Hematopoietic multipotent progenitor cell (in vitro differentiated cells): ENCODE measurements around the gene MAN2B1. TPM values are rescaled to one million over a fixed set of nuclear protein-coding genes. Genes with fewer than 3 reads are reported as not detected.
"Not testable (repeated sequence)": the region's sequence is repeated elsewhere in the genome, so short reads cannot be mapped to it uniquely, and the experiment has no call there.

ENCODE experiments used
- DNase-seq, 3 donors: peaks; one replicate each; pipeline ENCODE4 v3.0.0-alpha.2; 2011 to 2015; ENCODE audit warnings: low read depth in 2 of 3, low spot score in 2 of 3
- total RNA-seq: library from RNA; depleted of rRNA; stranded (reverse); fragments of >200 nt; gene quantifications from one replicate; pipeline ENCODE4 v1.2.3, GENCODE V29; 2012

The MAN2B1 gene
- 128 TPM for total RNA-seq

DNA sequence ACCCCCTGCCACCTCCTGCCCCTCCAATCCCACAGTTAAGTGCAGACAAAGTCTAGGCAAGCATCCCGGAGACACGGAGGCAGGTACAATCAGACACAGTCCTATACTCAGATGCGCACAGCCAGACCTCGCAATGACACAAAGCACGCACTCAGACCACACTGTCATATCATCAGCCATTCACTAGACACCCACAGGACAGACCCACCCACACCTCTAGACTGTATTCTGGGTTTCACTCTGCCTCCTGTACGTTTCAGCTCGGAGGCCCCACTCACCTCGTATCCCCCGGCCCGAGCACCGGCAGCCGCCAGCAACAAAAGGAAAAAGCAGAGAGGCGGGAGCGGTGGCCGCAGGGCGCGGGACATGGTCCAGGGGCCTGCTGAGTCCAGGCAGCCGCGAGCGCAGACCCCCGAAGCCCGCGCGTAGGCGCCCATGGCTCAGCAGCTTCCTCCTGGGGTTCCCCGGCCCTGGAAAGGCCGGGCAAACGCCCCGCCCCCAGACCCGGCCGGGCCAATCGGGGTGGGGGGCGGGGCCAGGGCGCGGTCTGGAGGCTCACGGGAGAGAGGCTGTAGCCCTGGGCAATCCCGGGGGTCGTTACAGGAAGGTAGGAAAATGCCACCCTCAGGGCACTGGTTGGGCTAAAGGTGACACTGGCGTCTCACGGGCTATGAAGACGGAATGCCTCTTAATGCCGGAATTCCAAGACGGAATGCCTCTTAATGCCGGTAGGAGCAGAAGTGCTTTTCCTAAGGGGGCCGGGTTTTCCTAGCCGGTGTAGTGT, at the start of gene MAN2B1, which contains the start of gene WDR83:
Gene MAN2B1 (minus strand): TSS at position 478 of the 784 bp plus-strand sequence. CDS start 41 bp downstream, at position 437.
Gene WDR83 (plus strand): TSS at position 543 of the 784 bp plus-strand sequence. CDS start 2,984 bp downstream, outside the sequence.
- peak; percentile 70 to 83 (median 83) for DNase-seq

DNA sequence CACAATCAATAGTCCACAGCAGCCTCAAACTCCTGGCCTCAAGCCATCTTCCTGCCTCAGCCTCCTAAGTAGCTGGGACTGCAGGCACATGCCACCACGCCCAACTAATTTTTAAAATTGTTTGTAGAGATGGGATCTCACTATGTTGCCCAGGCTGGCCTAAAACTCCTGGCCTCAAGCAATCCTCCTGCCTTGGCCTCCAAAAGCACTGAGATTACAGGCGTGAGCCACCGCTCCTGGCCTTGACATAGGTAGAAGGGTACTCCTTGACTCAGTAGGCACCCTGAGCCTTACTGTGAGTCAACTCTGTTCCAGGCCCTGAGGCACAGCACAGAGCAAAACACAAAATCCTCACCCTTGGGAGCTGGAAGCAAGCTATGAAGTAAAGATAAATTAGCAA, 49.4 kb upstream of the MAN2B1 start:
- DNase-seq, result no peak

DNA sequence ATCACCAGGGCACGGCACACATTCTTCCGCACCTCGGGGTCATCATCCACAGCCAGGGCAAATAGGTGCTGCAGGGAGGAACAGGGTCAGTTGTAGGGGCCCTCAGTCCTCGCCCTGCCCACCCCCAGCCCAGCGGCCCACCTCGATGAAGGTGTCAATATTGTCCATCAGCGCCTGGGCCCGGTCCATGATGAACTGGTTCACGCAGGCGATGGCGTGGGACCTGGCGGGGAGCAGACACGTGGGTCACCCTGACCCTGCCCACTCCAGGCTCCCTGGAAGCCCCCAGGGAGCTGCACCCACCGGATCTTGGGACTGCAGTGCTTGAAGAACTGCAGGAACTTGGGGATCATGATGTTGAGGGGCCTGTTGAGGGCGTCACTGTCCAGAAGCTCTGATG, 48.6 kb upstream of the MAN2B1 start:
- no peak for DNase-seq

DNA sequence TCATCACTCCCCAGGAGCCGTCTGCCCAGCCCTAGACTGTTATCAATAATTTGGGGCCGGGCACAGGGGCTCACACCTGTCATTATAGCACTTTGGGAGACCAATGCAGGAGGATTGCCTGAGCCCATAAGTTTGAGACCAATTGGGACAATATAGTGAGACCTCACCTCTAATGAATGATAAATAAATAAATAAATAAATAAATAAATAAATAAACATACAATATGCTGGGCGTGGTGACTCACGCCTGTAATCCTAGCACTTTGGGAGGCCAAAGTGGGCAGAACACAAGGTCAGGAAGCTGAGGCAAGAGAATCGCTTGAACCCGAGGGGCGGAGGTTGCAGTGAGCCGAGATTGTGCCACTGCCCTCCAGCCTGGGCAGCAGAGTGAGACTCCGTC, 46.8 kb upstream of the MAN2B1 start:
- DNase-seq, result not testable (repeated sequence)

DNA sequence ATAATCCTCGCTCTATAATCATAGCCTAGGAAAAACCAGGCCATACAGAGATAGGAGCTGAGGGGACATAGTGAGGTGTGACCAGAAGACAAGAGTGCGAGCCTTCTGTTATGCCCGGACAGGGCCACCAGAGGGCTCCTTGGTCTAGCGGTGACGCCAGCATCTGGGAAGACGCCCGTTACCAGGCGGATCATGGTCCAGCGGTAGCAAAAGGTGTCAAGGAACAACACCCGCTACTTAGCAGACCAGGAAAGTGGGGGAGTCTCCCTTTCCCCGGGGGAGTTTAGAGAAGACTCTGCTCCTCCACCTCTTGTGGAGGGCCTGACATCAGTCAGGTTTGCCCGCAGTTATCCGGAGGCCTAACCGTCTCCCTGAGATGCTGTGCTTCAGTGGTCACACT, 45.5 kb upstream of the MAN2B1 start:
- DNase-seq, result not testable (repeated sequence)

DNA sequence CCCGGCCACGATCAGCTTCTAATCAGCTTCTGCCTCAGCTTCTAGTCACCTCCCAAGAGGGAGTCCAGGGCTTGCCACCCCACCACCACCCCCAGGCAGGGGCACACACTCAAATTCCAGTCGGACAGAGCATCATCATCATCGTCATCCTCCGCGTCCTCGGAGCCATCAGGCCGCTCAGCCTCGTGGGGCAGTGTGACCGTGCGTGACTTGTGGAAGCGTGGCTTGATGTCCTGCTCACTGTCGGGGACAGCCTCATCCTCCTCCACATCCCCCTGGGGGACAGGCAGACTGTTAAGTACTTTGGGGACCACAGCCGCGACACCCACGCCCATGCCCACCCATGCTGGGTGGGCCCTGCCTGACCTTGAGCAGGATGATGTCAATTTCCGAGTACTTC, 44.6 kb upstream of the MAN2B1 start:
- DNase-seq, result no peak

DNA sequence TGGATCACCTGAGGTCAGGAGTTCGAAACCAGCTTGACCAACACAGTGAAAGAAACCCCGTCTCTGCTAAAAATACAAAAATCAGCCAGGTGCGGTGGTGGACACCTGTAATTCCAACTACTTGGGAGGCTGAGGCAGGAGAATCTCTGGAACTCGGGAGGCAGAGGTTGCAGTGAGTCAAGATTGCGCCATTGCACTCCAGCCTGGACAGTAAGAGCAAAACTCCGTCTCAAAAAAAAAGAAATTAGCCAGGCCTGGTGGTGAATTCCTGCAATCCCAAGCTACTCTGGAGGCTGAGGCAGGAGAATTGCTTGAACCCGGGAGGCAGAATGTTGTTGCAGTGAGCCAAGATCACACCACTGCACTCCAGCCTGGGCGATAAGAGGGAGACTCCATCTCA, 42.1 kb upstream of the MAN2B1 start:
- DNase-seq, result no peak

DNA sequence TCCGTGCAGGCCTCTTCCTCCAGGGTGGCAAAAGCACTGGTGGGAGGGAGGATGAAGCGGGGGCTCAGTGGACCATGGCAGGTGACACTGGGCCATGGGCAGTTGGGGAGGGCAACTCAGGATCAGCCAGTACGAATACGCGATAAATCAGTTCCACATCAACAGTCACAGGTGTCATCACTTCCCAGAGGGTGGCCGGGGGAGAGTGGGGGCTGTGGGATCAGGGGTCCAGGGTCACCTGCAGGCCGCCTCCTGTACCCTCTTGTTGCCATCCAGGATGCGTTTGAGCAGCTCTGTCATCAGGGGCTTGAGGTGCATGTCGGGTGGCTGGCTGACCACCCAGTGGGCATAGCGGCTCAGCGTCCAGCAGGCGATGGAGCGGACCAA, 39.8 kb upstream of the MAN2B1 start:
- no peak for DNase-seq

DNA sequence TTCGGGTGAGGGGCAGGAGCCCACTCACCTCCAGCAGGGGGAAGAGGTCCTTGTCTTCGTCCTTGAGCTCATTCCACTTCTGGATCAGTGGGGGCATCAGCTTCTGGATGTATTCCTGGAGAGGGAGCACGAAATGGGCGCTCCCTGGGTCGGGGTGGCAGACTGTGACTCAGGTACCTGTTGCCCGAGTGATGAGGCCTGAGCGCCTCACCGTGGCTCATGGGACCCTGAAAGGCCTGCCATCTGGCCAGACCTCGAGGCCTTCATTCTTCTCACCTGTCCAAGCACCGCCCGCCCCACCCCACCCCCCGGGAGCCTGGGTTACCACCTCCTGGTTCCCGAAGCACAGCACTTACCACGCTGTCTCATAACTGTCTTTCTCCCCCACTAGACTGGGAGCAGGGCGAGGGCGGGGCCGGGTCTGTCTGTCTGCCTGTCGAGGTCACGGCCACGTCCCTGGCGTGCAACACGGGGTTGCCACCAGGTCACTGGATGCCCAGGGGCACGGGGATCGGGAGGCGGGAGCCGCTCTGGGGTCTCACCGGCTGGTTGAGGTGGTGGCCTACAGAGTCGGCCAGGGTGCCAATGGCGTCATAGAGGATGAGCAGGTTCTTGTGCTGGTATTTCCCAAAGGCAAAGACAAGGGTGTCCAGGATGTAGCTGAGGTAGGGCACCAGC, 39.3 kb upstream of the MAN2B1 start:
- no peak for DNase-seq

DNA sequence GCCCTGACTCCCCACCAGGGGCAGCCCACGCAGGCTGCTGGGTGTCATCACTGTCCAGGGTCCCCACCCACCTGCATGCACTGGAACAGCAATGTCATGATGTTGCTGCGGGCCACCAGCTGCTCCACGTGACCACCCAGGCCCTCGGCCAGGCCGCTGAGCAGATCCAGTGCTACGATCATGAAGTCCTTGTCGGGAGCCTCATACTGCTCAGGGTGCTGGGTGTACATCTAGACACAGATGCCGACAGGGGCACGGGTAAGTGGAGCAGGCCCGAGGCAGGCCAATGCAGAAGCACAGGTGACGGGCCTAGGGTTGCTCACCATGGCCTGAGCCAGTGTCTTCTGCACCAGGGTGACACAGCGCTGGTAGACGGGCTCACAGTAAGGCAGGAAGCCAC, 38.6 kb upstream of the MAN2B1 start:
- DNase-seq, result no peak

DNA sequence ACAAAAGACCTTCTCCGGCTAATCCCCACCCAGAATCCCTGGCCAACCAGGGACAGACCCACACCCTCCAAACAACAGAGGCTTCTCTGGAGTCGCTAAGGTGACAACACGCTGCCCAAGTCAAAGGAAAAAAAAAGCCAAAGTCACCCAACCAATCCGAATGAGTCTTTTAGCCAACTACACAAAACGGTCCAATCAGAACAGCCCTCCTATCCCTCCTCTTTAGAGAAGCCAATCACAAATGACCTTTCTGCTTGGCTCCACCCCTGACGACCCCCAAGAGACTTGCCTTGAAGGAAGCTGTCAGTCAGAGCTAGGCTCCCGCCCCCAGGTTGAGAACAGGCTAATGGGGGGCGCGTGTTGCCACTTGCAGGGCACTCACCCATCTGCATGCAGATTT, 36.5 kb upstream of the MAN2B1 start:
- DNase-seq, result peak in 2 of 3 donors; percentile 79 to 82

DNA sequence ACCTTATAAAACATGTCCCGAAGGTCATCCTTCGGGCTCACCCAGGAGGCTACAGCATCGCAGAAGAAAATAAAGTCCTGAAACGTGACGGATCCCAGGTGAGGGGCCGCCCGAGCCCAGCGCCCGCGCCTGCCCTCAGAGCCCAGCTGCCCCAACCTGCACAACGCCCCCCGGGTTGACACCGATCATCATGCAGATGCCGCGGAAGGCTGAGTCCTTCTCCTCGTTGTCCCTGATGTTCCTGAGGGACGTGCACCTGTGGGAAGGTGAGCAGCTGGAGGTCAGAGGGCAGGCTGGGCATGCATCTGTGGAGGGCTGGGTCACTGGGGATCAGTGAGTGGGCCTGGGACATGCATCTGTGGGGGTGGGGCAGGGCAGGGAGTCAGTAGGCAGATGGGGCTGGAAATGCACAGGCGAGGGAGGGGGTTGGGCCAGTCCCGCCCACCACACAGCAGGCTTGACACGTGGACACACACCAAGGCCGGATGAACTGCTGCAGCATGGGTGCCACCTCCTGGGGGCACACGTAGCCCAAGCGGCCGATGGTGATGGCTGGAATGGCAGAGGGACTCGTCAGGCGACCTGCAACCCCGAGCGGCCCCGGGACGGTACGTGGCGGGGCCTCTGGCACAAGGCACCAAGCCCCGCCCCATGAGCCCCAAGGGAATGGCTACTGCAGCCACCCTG, 35.2 kb upstream of the MAN2B1 start:
- DNase-seq, result no peak

DNA sequence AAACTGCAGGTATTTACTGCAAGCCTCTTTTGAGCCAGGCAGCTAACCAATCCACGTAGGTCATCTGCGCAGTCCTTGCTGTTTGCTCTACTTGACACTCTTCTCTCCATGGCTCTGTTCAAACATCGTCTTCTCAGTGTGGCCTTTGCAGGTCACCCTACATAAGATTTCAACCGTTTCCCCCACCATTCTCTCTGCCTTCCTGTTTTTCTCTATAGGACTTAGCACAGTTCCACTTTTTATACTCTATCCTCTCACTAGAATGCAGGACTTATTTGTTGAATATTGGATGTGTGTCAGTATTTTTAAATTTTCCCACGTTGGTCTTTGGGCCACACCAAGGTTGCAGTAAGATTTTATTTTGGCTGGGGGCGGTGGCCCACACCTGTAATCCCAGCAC, 31.6 kb upstream of the MAN2B1 start:
- no peak for DNase-seq

DNA sequence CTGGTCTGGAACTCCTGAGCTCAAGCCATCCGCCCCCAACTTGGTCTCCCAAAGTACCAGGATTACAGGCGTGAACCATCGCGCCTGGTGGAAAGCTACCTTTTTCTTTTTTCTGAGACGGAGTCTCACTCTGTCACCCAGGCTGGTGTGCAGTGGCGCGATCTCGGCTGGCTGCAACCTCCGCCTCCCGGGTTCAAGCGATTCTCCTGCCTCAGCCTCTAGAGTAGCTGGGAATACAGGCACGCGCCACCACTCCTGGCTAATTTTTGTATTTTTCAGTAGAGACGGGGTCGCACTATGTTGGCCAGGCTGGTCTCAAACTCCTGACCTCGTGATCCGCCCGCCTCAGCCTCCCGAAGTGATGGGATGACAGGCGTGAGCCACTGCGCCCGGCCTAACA, 30.9 kb upstream of the MAN2B1 start:
- not testable (repeated sequence) for DNase-seq

DNA sequence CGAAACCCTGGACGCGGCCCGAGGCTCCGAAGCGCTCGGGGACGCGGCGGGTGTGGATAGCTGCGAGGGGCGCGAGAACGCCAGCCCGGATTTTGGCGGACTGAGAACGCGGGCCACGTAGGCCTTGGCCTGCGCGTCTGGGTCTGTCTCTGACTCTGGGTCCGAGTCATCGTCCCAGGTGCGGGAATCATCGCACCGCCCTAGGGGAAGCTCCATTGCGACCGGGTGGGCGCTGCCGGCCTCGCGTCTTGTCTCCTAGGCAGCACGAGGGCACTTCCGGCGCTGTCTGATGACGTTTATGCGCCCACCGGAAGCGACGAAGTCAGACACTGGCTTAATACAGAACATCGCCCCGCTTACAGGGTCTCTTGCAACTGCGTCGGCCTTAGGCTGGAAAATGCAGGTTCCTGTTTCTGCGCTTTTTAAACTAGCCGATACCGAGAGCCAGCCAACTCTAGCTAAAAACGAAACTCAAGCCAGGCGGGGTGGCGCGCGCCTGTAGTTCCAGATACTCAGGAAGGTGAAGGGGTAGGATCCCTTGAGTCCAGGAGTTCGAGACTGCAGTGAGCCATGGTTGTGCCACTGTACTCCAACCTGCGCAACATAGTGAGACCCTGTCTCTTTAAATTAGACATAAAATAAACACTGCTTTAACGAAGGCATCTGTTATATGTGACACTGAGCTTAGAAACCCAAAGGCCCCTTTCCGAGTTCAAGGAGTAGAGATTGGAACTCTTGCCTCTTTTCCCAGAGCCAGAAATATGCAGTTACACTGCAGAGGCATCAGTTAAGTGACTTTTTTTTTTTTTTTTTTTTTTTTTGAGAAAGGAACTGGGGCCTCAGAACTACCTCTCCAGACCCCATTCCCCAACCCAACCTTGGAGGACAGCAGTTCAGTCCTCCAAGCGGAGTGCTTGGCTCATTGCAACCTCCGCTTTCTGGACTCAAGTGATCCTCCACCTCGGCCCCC, 30.1 kb upstream of the MAN2B1 start, which contains the start of gene FBXW9:
Gene FBXW9 (minus strand): TSS at position 266 of the 970 bp plus-strand sequence. CDS start 50 bp downstream, at position 216.
- DNase-seq, result peak; percentile 98 to 99 (median 98)

DNA sequence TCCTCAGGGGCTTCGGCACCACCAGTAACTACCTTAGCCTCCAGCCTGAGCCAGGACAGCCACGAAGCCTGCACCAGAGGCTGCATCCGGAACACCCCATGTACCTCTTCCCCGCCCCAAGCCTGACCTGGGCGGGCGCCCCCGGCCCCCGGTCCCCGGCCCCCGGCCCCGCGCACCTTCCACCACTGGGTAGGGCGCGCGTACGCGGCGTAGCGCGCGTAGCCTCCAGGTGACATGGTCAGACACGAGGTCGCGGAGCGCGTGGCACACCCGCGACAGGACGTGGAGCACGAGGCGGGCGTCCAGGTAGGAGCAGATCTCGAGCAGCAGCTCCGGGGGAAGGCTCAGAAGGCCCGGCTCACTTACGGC, 29.4 kb upstream of the MAN2B1 start:
- DNase-seq, result no peak

DNA sequence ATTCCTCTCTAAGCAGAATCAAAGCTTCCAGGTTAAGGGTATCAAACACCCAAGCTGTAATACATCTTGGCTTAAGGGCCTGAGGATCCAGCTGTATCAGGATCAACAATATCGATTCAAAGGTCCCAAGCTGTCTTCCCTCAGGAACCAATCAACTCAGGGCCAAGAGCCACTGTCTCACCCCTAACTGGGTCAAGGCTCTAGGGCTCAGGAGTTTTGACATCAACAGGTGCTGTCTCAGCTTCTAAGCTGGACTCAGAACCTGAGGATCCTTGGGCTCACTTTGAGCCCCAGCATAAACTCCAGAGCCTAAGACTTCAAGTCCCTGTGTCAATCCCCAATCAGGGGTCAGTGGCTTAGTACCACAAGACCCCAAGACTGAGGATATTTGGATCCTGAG, 29.0 kb upstream of the MAN2B1 start:
- DNase-seq, result no peak

DNA sequence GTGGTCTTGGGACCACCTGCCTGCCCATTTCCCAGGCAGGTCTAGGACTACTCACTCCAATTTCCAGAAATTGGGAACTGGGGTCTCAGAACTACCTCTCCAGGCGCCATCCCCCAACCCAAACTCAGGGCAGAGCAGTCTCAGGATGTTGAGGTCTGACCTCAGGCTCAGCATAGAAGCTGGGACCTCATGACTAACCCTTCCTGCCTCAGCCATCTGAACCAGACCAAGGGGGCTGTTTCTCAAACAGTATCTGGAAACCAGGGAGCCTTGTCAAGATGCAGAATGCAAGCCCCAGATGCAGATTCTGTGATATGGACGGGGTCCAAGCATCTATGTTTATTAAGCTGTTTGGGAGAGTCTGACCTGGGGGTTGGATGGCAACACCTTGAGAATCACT, 28.6 kb upstream of the MAN2B1 start:
- peak in 1 of 3 donors; percentile 17 for DNase-seq

DNA sequence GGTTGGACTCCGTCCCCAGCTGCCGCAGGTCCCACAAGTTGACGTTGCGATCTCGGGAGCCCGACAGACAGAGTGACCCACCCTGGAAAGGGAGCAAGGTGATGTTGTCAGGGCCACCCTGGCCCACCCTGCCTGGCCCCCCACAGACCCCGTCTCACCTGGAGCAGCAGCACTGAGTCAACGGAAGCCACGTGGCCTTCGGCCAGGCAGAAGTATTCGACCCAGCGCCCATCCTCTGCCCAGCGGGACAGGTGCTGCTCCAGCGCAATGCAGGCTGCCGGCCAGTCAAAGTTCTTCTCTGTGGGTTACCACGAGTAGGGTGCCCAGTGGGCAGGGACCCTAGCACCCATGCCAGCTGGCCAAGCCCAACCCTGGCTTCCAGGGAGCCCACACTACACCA, 28.1 kb upstream of the MAN2B1 start:
- no peak for DNase-seq

DNA sequence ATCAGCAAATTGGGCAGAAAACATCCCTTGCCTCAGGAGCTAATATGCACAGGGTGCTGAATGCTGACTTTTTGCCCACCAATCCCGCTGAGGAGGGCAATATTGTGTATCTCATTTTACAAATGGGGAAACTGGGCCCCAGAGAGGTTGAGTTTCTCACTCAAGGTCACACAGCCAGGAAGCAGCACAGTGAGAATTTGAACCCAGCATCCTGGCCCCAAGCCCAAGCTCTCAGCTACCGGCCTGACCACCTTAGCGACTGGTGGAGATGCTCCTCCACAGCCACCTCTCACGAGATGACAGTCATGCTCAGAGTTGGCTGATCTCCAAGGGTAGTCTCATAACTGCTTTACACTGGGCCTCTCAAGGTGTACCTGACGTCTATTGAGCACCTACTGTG, 26.4 kb upstream of the MAN2B1 start:
- DNase-seq, result no peak
